Measurements from ENCODE around the gene MACROH2A2. TPM values are rescaled to one million over a fixed set of nuclear protein-coding genes. Genes with fewer than 3 reads are reported as not detected.

The MACROH2A2 gene
- total and polyA plus RNA-seq, 2 of the 8 experiments (the other 6 are each of a cell fraction or from before 2014, with no cell fraction given) = 7.9 to 9.3 TPM

- no peak overlapping the region for H2AFZ ChIP-seq (ENCODE audit: low read length)
- no peak overlapping the region for H2BK20ac ChIP-seq (ENCODE audit: low read length)
- H3K23ac ChIP-seq (ENCODE audit: insufficient read length) = no peak overlapping the region
- H3K18ac ChIP-seq (ENCODE audit: extremely low read depth, low read length) = no peak overlapping the region
- H2BK120ac ChIP-seq (replicated peaks; ENCODE audit: low read depth, low read length) = no peak overlapping the region
- FAIRE-seq (peak; percentile 52), DNase-seq (ENCODE audit: low read depth in 1 of 2, low spot score in 2 of 2) (no peak)
- no peak overlapping the region for H2BK15ac ChIP-seq (ENCODE audit: low read length)
- no peaks in the 10 kb centered on the region for H3K36me3 ChIP-seq (ENCODE audit: control insufficient read depth in 2 of 4, insufficient read depth in 4 of 4, low read length in 3 of 4)
- no peak overlapping the region for H3K27ac ChIP-seq (ENCODE audit: low read depth, low read length)
- H2BK12ac ChIP-seq (ENCODE audit: low read depth, low read length) = no peak overlapping the region
- H3K9ac ChIP-seq (replicated peaks in 1 of 4; ENCODE audit: extremely low read depth in 1 of 4, low read depth in 3 of 4, low read length in 3 of 4) = no peak overlapping the region
- no peak overlapping the region for H3K4me3 ChIP-seq (ENCODE audit: extremely low read depth in 1 of 4, insufficient read depth in 2 of 4, low read depth in 3 of 4, low read length in 4 of 4)
- no peak overlapping the region for H3K14ac ChIP-seq (ENCODE audit: insufficient read length)
- H3K27me3 ChIP-seq (replicated peaks in 1 of 4; ENCODE audit: control insufficient read depth in 3 of 4, extremely low read depth in 1 of 4, insufficient read depth in 3 of 4, low read length in 3 of 4) = peaks cover 30 to 74% (median 58%) of the 10 kb centered on the region in 4 experiments
- H3K79me1 ChIP-seq (ENCODE audit: low read depth, low read length) = no peaks in the 10 kb centered on the region; the same call in 1 of the 2 replicates
- H3K4me1 ChIP-seq (replicated peaks in 1 of 4; ENCODE audit: control insufficient read depth in 3 of 4, insufficient read depth in 4 of 4, low read length in 3 of 4) = peaks cover 0 to 10% (median 1%) of the 10 kb centered on the region in 4 experiments; a peak in 4 of 7 replicates
- no peak overlapping the region for H2BK5ac ChIP-seq (ENCODE audit: low read depth, low read length)
- H4K20me1 ChIP-seq (replicated peaks in 1 of 2; ENCODE audit: control insufficient read depth in 1 of 2, insufficient read depth in 2 of 2, low read length in 2 of 2) = peaks cover 5 to 7% of the 10 kb centered on the region in 2 experiments
- H4K5ac ChIP-seq (ENCODE audit: insufficient read length, low read depth, low read length) = no peak overlapping the region
- POLR2A ChIA-PET (ENCODE audit: partially characterized antibody) = interaction anchor here (1.2 kb wide), 1 partner anchor 12 kb away, joined by 5 read pairs; no protein-coding TSS in a partner anchor
- H3K23me2 ChIP-seq (ENCODE audit: low read depth, low read length) = peaks cover 10% of the 10 kb centered on the region
- no peak for TF ChIP-seq GABPA (IDR thresholded peaks at IDR 0.05; ENCODE audit: borderline replicate concordance, insufficient read depth, low read length)
- TF ChIP-seq CTCF (IDR thresholded peaks at IDR 0.05; ENCODE audit: control extremely low read depth in 1 of 3, insufficient read depth in 1 of 3, low read depth in 1 of 3, low read length in 3 of 3) = no peak
- 0 out of 2 replicates have a peak, but pooled peaks have one; percentile 45 for TF ChIP-seq TCF12 (IDR thresholded peaks at IDR 0.05; ENCODE audit: low read depth, low read length)
- TF ChIP-seq BCL11A (IDR thresholded peaks at IDR 0.05; ENCODE audit: low read depth in 2 of 2, low read length in 2 of 2) = no peak
- no peak for TF ChIP-seq SIN3A (conservative IDR thresholded peaks at IDR 0.05 in 1 of 2, IDR thresholded peaks at IDR 0.05 in 1 of 2; ENCODE audit: low read depth in 1 of 2, low read length in 2 of 2)
- no peak for TF ChIP-seq GTF2F1 (IDR thresholded peaks at IDR 0.05; ENCODE audit: borderline replicate concordance, low read depth, low read length)
- TF ChIP-seq CREB1 (IDR thresholded peaks at IDR 0.05) = no peak
- TF ChIP-seq JUND (IDR thresholded peaks at IDR 0.05; ENCODE audit: low read length) = no peak
- no peaks in the 10 kb centered on the region for H3K79me2 ChIP-seq (ENCODE audit: control insufficient read depth in 1 of 2, insufficient read depth in 2 of 2, low read length in 2 of 2)
- WGBS, 2 experiments (ENCODE audit: extremely low coverage in 1 of 2, insufficient coverage in 1 of 2, insufficient read length in 1 of 2, insufficient replicate concordance in 2 of 2, low coverage in 1 of 2, low lambda C conversion rate in 2 of 2, missing lambda C conversion rate in 1 of 2) = 37% methylated on average over 4 of the region's 4 CpGs; no CpG with 5 or more reads in 1 of the 2 experiments
- no peak overlapping the region for H4K91ac ChIP-seq (replicated peaks; ENCODE audit: insufficient read length, low read length)
- no peak overlapping the region for H2AK5ac ChIP-seq (ENCODE audit: low read depth, low read length)
- no peak overlapping the region for H3K4ac ChIP-seq (replicated peaks; ENCODE audit: insufficient read length, low read depth, low read length)
- no peaks in the 10 kb centered on the region for H3K9me3 ChIP-seq (ENCODE audit: insufficient read depth in 2 of 2, low read depth in 1 of 2, low read length in 1 of 2)
- CTCF ChIA-PET (ENCODE audit: partially characterized antibody) = interaction anchor here (0.8 to 4.3 kb wide), 12 partner anchors 9 to 332 kb away, joined by 3 to 26 read pairs (median 4); no protein-coding TSS in a partner anchor
- no peak overlapping the region for H3K4me2 ChIP-seq (ENCODE audit: insufficient read depth in 1 of 2, low read depth in 2 of 2, low read length in 2 of 2)
- H3K56ac ChIP-seq (replicated peaks; ENCODE audit: insufficient read length, low read depth, low read length) = no peak overlapping the region
- no peak overlapping the region for H4K8ac ChIP-seq (ENCODE audit: extremely low read depth, insufficient read depth, low read length)
Observed at GRCh38 chr10:70054902-70055301, 2.3 kb downstream of the MACROH2A2 start.
